IMR-90 (cell line): ENCODE data around the gene RGL1. TPM values are rescaled to one million over a fixed set of nuclear protein-coding genes. Genes with fewer than 3 reads are reported as not detected.

Source experiments
- ATAC-seq: fragments of 200-7000 bp; cut with Tn5 transposase; 2 replicates; pipeline ENCODE4 v1.9.1; 2020; ENCODE audit warnings: low read depth, mild to moderate bottlenecking, moderate library complexity
- BruUV-seq: library from RNA; stranded (reverse); fragments of 400-500 nt; replicated peaks from 2 replicates; lab custom pipeline; 2021; lab: Mats Ljungman, UMichigan
- CTCF ChIA-PET: fragments of 300-600 bp; formaldehyde crosslinking; extraction: SDS; loops from one replicate; lab custom pipeline; 2021; ENCODE audit warnings: antibody characterized with exemption; lab: Yijun Ruan, JAX
- POLR2A ChIA-PET: fragments of 300-600 bp; sonication (Branson Sonifier 250); formaldehyde crosslinking; loops from one replicate; lab custom pipeline; 2022; ENCODE audit warnings: antibody characterized with exemption; ENCODE audit not compliant: unreplicated experiment; lab: Charles Lee
- DNase-seq: peaks from one replicate; pipeline ENCODE4 v3.0.0; 2013
- H2AFZ ChIP-seq: replicated peaks from 2 replicates; pipeline ENCODE3; 2013; ENCODE audit warnings: low read length, mild to moderate bottlenecking; ENCODE audit not compliant: poor library complexity
- H2AK5ac ChIP-seq: 2 replicates; pipeline ENCODE4 v1.6.1; 2013; ENCODE audit warnings: low read depth, low read length, inconsistent platforms
- H2AK9ac ChIP-seq: replicated peaks from 2 replicates; pipeline ENCODE3; 2013; ENCODE audit warnings: mild to moderate bottlenecking, low read depth, low read length, moderate library complexity; ENCODE audit not compliant: poor library complexity
- H2BK120ac ChIP-seq: 2 replicates; pipeline ENCODE4 v1.6.1; 2013; ENCODE audit warnings: low read depth, low read length, inconsistent platforms
- H2BK15ac ChIP-seq: 3 replicates; pipeline ENCODE4 v1.6.1; 2013; ENCODE audit warnings: low read depth, low read length, inconsistent platforms
- H2BK20ac ChIP-seq: 2 replicates; pipeline ENCODE4 v1.6.1; 2013; ENCODE audit warnings: low read depth, mild to moderate bottlenecking, inconsistent platforms, low read length, moderate library complexity
- H2BK5ac ChIP-seq: 2 replicates; pipeline ENCODE4 v1.6.1; 2013; ENCODE audit warnings: mild to moderate bottlenecking, low read depth, low read length, inconsistent platforms; ENCODE audit not compliant: poor library complexity, severe bottlenecking
- H3K14ac ChIP-seq: replicated peaks from 2 replicates; pipeline ENCODE4 v1.6.1; 2013; ENCODE audit warnings: low read depth, low read length, inconsistent platforms
- H3K18ac ChIP-seq: 2 replicates; pipeline ENCODE4 v1.6.1; 2013; ENCODE audit warnings: low read depth, low read length, control low read depth
- H3K23ac ChIP-seq: 2 replicates; pipeline ENCODE4 v1.6.1; 2013; ENCODE audit warnings: low read depth, low read length, inconsistent platforms
- H3K27ac ChIP-seq: 2 replicates; pipeline ENCODE4 v1.5.1; 2013; ENCODE audit warnings: mild to moderate bottlenecking, control low read depth, low read length; ENCODE audit not compliant: insufficient read depth
- H3K27me3 ChIP-seq: 2 replicates; pipeline ENCODE4 v1.6.1; 2013; ENCODE audit warnings: low read length; ENCODE audit not compliant: control insufficient read depth, insufficient read depth
- H3K36me3 ChIP-seq: 2 replicates; pipeline ENCODE4 v1.6.1; 2013; ENCODE audit warnings: low read length, mixed read lengths; ENCODE audit not compliant: control insufficient read depth, insufficient read depth
- H3K4ac ChIP-seq: 2 replicates; pipeline ENCODE4 v1.6.1; 2013; ENCODE audit warnings: low read depth, low read length, inconsistent platforms
- H3K4me1 ChIP-seq: 2 replicates; pipeline ENCODE4 v1.6.1; 2013; ENCODE audit warnings: low read length, mixed read lengths; ENCODE audit not compliant: control insufficient read depth, insufficient read depth
- H3K4me2 ChIP-seq: 2 replicates; pipeline ENCODE4 v1.6.1; 2013; ENCODE audit warnings: low read depth, mild to moderate bottlenecking, control low read depth, low read length, moderate library complexity
- H3K4me3 ChIP-seq: 2 replicates; pipeline ENCODE4 v1.5.1; 2013; ENCODE audit warnings: low read depth, mild to moderate bottlenecking, control low read depth, low read length, moderate library complexity; ENCODE audit not compliant: insufficient read depth
- H3K56ac ChIP-seq: 2 replicates; pipeline ENCODE4 v1.6.1; 2013; ENCODE audit warnings: low read length, inconsistent platforms; ENCODE audit not compliant: insufficient read depth; ENCODE audit errors: extremely low read depth
- H3K79me1 ChIP-seq, 2 experiments: 2 replicates each; pipeline ENCODE4 v1.6.1; 2013; ENCODE audit warnings: low read length in 2 of 2, inconsistent platforms in 1 of 2, low read depth in 1 of 2
- H3K9ac ChIP-seq: 2 replicates; pipeline ENCODE4 v1.6.1; 2013; ENCODE audit warnings: low read depth, low read length, control low read depth
- H3K9me1 ChIP-seq: 2 replicates; pipeline ENCODE4 v1.6.1; 2013; ENCODE audit warnings: low read length, inconsistent platforms; ENCODE audit not compliant: insufficient read depth
- H3K9me3 ChIP-seq: 2 replicates; pipeline ENCODE4 v1.6.1; 2013; ENCODE audit warnings: low read length; ENCODE audit not compliant: control insufficient read depth, insufficient read depth
- H4K20me1 ChIP-seq: 2 replicates; pipeline ENCODE4 v1.6.1; 2013; ENCODE audit warnings: low read length, inconsistent platforms; ENCODE audit not compliant: insufficient read depth
- H4K5ac ChIP-seq: 2 replicates; pipeline ENCODE4 v1.6.1; 2013; ENCODE audit warnings: mild to moderate bottlenecking, low read depth, low read length, control low read depth
- H4K8ac ChIP-seq, 2 experiments: 2 replicates each; pipeline ENCODE4 v1.6.1; 2013; ENCODE audit warnings: low read depth in 2 of 2, low read length in 2 of 2, control low read depth in 1 of 2, inconsistent platforms in 1 of 2
- H4K91ac ChIP-seq: 2 replicates; pipeline ENCODE4 v1.6.1; 2013; ENCODE audit warnings: low read depth, low read length, inconsistent platforms; ENCODE audit not compliant: insufficient read depth
- BHLHE40 ChIP-seq: fragments of 150-350 bp; IDR thresholded peaks from 2 replicates; pipeline ENCODE4 v1.6.1; 2016; ENCODE audit warnings: mild to moderate bottlenecking, low read depth, low read length
- CEBPB ChIP-seq: IDR thresholded peaks from 2 replicates; pipeline ENCODE4 v1.6.1; 2012; ENCODE audit warnings: low read depth, low read length, improper control_type of control experiment
- FOS ChIP-seq: fragments of 150-350 bp; IDR thresholded peaks from 2 replicates; pipeline ENCODE4 v1.6.1; 2016; ENCODE audit warnings: low read depth, low read length
- MAZ ChIP-seq: IDR thresholded peaks from 2 replicates; pipeline ENCODE4 v1.6.1; 2012; ENCODE audit warnings: low read depth, mild to moderate bottlenecking, low read length, improper control_type of control experiment, moderate library complexity, borderline replicate concordance
- POLR2A ChIP-seq: IDR thresholded peaks from 2 replicates; pipeline ENCODE4 v1.6.1; 2012; ENCODE audit warnings: mild to moderate bottlenecking, low read depth, low read length
- RAD21 ChIP-seq: IDR thresholded peaks from 2 replicates; pipeline ENCODE4 v1.6.1; 2012; ENCODE audit warnings: low read length, improper control_type of control experiment
- RCOR1 ChIP-seq: IDR thresholded peaks from 2 replicates; pipeline ENCODE4 v1.6.1; 2012; ENCODE audit warnings: mild to moderate bottlenecking, low read length, improper control_type of control experiment; ENCODE audit not compliant: insufficient replicate concordance
- SMC3 ChIP-seq: fragments of 150-350 bp; IDR thresholded peaks from 2 replicates; pipeline ENCODE4 v1.6.1; 2016; ENCODE audit warnings: low read depth, mild to moderate bottlenecking, antibody characterized with exemption, low read length, moderate library complexity
- WGBS, 2 experiments: methylation state at CpG; one replicate each; pipeline versions ENCODE4 v1.1.5 to v1.1.7; 2013; ENCODE audit warnings: missing lambda C conversion rate in 2 of 2; ENCODE audit not compliant: insufficient read length in 1 of 2; ENCODE audit errors: extremely low coverage in 2 of 2; 5-methylcytosine and 5-hydroxymethylcytosine counted together
- dilution Hi-C: fragments of 300-500 bp; cut with HindIII; formaldehyde crosslinking; loops from one replicate; pipeline ENCODE4 v1.14.3; 2018; ENCODE audit warnings: low sequenced_read_pairs; ENCODE audit not compliant: unreplicated experiment
- in situ Hi-C: fragments of 300-500 bp; cut with MboI; formaldehyde crosslinking; loops from 3 replicates; pipeline ENCODE4 v1.14.3; 2019; ENCODE audit warnings: low sequenced_read_pairs, inconsistent platforms, mixed read lengths
- intact Hi-C: fragments of 100-400 bp; cut with micrococcal nuclease; formaldehyde crosslinking; loops from 2 replicates; pipeline ENCODE4 v1.10.0; 2022
- polyA plus RNA-seq, 3 experiments: library from polyadenylated mRNA; depleted of rRNA; stranded (reverse); fragments of >200 nt; gene quantifications; 2 replicates each; pipeline ENCODE4 v1.2.3, GENCODE V29; 2012; ENCODE audit warnings: low replicate concordance in 1 of 3
- total RNA-seq: library from RNA; depleted of rRNA; stranded (reverse); fragments of >200 nt; gene quantifications from 2 replicates; pipeline ENCODE4 v1.2.3, GENCODE V29; 2012
- TF ChIP-seq, protein P1 (sequence below): conservative IDR thresholded peaks from 2 replicates; pipeline ENCODE4 v1.5.1; 2012; ENCODE audit warnings: mild to moderate bottlenecking, low read depth, low read length, improper control_type of control experiment

Gene RGL1
- total and polyA plus RNA-seq, 2 of the 4 experiments (the other 2 are of a cell fraction) = 4.7 to 7.5 TPM

DNA sequence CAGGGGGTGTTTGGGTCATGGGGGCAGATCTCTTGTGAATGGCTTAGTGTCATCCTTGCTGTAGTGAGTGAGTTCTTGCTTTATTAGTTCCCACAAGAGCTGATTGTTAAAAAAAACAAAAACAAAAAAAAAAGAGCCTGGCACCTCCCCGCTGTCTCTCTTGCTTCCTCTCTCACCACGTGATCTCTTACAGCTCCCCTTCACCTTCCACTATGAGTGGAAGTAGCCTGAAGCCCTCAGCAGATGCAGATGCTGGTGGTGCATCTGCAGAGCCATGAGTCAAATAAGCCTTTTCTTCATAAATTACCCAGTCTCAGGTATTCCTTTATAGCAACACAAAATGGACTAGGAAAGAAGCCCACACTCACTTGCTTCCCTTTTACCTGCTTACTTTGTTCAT, 17.2 kb upstream of the RGL1 start:
- TF ChIP-seq FOS = no peak
- no peak for TF ChIP-seq RCOR1
- no peak for TF ChIP-seq MAZ
- TF ChIP-seq SMC3 = no peak
- TF ChIP-seq, protein P1, sequence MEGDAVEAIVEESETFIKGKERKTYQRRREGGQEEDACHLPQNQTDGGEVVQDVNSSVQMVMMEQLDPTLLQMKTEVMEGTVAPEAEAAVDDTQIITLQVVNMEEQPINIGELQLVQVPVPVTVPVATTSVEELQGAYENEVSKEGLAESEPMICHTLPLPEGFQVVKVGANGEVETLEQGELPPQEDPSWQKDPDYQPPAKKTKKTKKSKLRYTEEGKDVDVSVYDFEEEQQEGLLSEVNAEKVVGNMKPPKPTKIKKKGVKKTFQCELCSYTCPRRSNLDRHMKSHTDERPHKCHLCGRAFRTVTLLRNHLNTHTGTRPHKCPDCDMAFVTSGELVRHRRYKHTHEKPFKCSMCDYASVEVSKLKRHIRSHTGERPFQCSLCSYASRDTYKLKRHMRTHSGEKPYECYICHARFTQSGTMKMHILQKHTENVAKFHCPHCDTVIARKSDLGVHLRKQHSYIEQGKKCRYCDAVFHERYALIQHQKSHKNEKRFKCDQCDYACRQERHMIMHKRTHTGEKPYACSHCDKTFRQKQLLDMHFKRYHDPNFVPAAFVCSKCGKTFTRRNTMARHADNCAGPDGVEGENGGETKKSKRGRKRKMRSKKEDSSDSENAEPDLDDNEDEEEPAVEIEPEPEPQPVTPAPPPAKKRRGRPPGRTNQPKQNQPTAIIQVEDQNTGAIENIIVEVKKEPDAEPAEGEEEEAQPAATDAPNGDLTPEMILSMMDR = no peak
- TF ChIP-seq BHLHE40 = no peak
- no peak for TF ChIP-seq POLR2A
- no peak for TF ChIP-seq CEBPB
- TF ChIP-seq RAD21 = no peak
- ChIA-PET CTCF (no interaction called here), POLR2A (no interaction called here)
- no peak overlapping the region for H3K18ac ChIP-seq
- in situ Hi-C loops (no loop called here), dilution Hi-C loops (no loop called here), intact Hi-C loops (no loop called here)
- H4K5ac ChIP-seq = no peak overlapping the region
- peaks cover 5% of the 10 kb centered on the region; the same call in 1 of the 2 replicates for H4K20me1 ChIP-seq
- no peak for ATAC-seq
- no peak overlapping the region for H2BK5ac ChIP-seq
- H2BK15ac ChIP-seq = no peak overlapping the region
- no peak overlapping the region for H4K91ac ChIP-seq
- no peaks in the 10 kb centered on the region for H3K36me3 ChIP-seq
- H3K9me1 ChIP-seq = no peaks in the 10 kb centered on the region
- H3K27me3 ChIP-seq = no peaks in the 10 kb centered on the region
- WGBS, 2 experiments = no CpG with 5 or more reads among the region's 2 CpGs
- no peaks in the 10 kb centered on the region for H3K79me1 ChIP-seq
- H3K23ac ChIP-seq = no peak overlapping the region
- H3K9me3 ChIP-seq = no peaks in the 10 kb centered on the region
- H2AK5ac ChIP-seq = no peak overlapping the region
- no TSS peak for BruUV-seq
- no peak overlapping the region for H2BK20ac ChIP-seq
- no peak overlapping the region for H2AK9ac ChIP-seq
- H2AFZ ChIP-seq = no peak overlapping the region
- no peak overlapping the region for H3K4me3 ChIP-seq
- H3K4ac ChIP-seq = no peak overlapping the region
- no peak overlapping the region for H3K9ac ChIP-seq
- no peak overlapping the region for H3K27ac ChIP-seq
- no peak overlapping the region for H3K14ac ChIP-seq
- H3K4me1 ChIP-seq = peaks cover 2% of the 10 kb centered on the region; the same call in 1 of the 2 replicates
- no peak overlapping the region for H2BK120ac ChIP-seq
- H4K8ac ChIP-seq = no peak overlapping the region
- no peak overlapping the region for H3K4me2 ChIP-seq
- no peak for DNase-seq
- H3K56ac ChIP-seq = no peak overlapping the region
